Tibial artery (tissue), 4 donors: ENCODE data around the gene MAX.

ENCODE experiments used
- DNase-seq, 2 donors: peaks; one replicate each; pipeline ENCODE4 v3.0.0-alpha.2; 2019
- H3K27ac ChIP-seq, 2 donors: fragments of 200-600 bp; sonication (generic) in 1 of 2; 1 replicate in 1 of 2; 2 replicates in 1 of 2; pipeline ENCODE4 v1.5.1; 2018 to 2019; ENCODE audit warnings: mild to moderate bottlenecking in 1 of 2
- H3K27me3 ChIP-seq, 2 donors: fragments of 200-600 bp; sonication (generic) in 1 of 2; one replicate each; pipeline versions ENCODE4 v1.5.1 to v1.6.0; 2016 to 2019
- H3K36me3 ChIP-seq, 3 donors: fragments of 200-600 bp; sonication (generic) in 2 of 3; one replicate each; pipeline ENCODE4 v1.5.1; 2016 to 2019; ENCODE audit warnings: mild to moderate bottlenecking in 2 of 3
- H3K4me1 ChIP-seq, 4 donors: fragments of 200-600 bp; sonication (generic) in 2 of 4; 1 replicate in 3 of 4; 2 replicates in 1 of 4; pipeline ENCODE4 v1.5.1; 2016 to 2019
- H3K4me3 ChIP-seq, 2 donors: fragments of 200-600 bp; sonication (generic) in 1 of 2; 1 replicate in 1 of 2; 2 replicates in 1 of 2; pipeline ENCODE4 v1.5.1; 2018 to 2019; ENCODE audit warnings: mild to moderate bottlenecking in 2 of 2
- H3K9me3 ChIP-seq, 3 donors: fragments of 200-600 bp; sonication (generic) in 1 of 3; one replicate each; pipeline ENCODE4 v1.5.1; 2016 to 2019
- CTCF ChIP-seq, 2 experiments: fragments of 200-600 bp in 1 of 2; fragments of 450-650 bp in 1 of 2; IDR thresholded peaks; one replicate each; pipeline ENCODE4 v1.5.1; 2017 to 2019; ENCODE audit warnings: antibody characterized with exemption in 2 of 2, mild to moderate bottlenecking in 1 of 2, moderate library complexity in 1 of 2
- intact Hi-C: fragments of 100-400 bp; cut with DNase I; formaldehyde crosslinking; loops from one replicate; pipeline ENCODE4 v1.15.0; 2023; ENCODE audit warnings: low total_unique reads

MAX gene

GRCh38 chr14:65054471-65055085, 47.7 kb downstream of the MAX start:
- no peaks in the 10 kb centered on the region for H3K27me3 ChIP-seq
- peaks cover 0 to 39% (median 16%) of the 10 kb centered on the region in 3 donors for H3K36me3 ChIP-seq
- intact Hi-C loops = no loop called here
- H3K9me3 ChIP-seq = no peaks in the 10 kb centered on the region
- peak in 1 of 2 donors; percentile 61 for DNase-seq
- H3K4me1 ChIP-seq = no peaks in the 10 kb centered on the region
- no peak overlapping the region for H3K4me3 ChIP-seq
- no peak for TF ChIP-seq CTCF (IDR thresholded peaks at IDR 0.05)
- H3K27ac ChIP-seq = no peak overlapping the region

- no peak overlapping the region for H3K27ac ChIP-seq
- H3K4me3 ChIP-seq = no peak overlapping the region
- intact Hi-C loops = no loop called here
- no peaks in the 10 kb centered on the region for H3K4me1 ChIP-seq
- TF ChIP-seq CTCF (IDR thresholded peaks at IDR 0.05) = no peak
- H3K27me3 ChIP-seq = no peaks in the 10 kb centered on the region
- H3K36me3 ChIP-seq = peaks cover 0 to 44% (median 16%) of the 10 kb centered on the region in 3 donors
- DNase-seq = no peak
- no peaks in the 10 kb centered on the region for H3K9me3 ChIP-seq
Measured at GRCh38 chr14:65053466-65053865, 48.9 kb downstream of the MAX start.

GRCh38 chr14:65052832-65053231, 49.5 kb downstream of the MAX start:
- intact Hi-C loops = no loop called here
- no peak overlapping the region for H3K4me3 ChIP-seq
- H3K9me3 ChIP-seq = no peaks in the 10 kb centered on the region
- H3K27me3 ChIP-seq = no peaks in the 10 kb centered on the region
- H3K4me1 ChIP-seq = no peaks in the 10 kb centered on the region
- DNase-seq = no peak
- peaks cover 0 to 48% (median 16%) of the 10 kb centered on the region in 3 donors for H3K36me3 ChIP-seq
- H3K27ac ChIP-seq = no peak overlapping the region
- no peak for TF ChIP-seq CTCF (IDR thresholded peaks at IDR 0.05)

- H3K27me3 ChIP-seq = no peaks in the 10 kb centered on the region
- no peaks in the 10 kb centered on the region for H3K9me3 ChIP-seq
- no peak overlapping the region for H3K4me3 ChIP-seq
- no peaks in the 10 kb centered on the region for H3K4me1 ChIP-seq
- no peak for DNase-seq
- intact Hi-C loops = no loop called here
- peaks cover 8 to 63% (median 40%) of the 10 kb centered on the region in 3 donors for H3K36me3 ChIP-seq
- no peak for TF ChIP-seq CTCF (IDR thresholded peaks at IDR 0.05)
- no peak overlapping the region for H3K27ac ChIP-seq
Measured at GRCh38 chr14:65045709-65046108, 56.6 kb downstream of the MAX start.

GRCh38 chr14:65045006-65045405, 57.3 kb downstream of the MAX start:
- Histone ChIP-seq H3K27ac (no peak overlapping the region), H3K27me3 (no peaks in the 10 kb centered on the region), H3K4me1 (no peaks in the 10 kb centered on the region), H3K4me3 (no peak overlapping the region), H3K9me3 (no peaks in the 10 kb centered on the region), H3K36me3 (peaks cover 8 to 66% (median 42%) of the 10 kb centered on the region in 3 donors)
- intact Hi-C loops = no loop called here
- no peak for TF ChIP-seq CTCF (IDR thresholded peaks at IDR 0.05)
- no peak for DNase-seq

- no peaks in the 10 kb centered on the region for H3K4me1 ChIP-seq
- H3K4me3 ChIP-seq = no peak overlapping the region
- H3K27me3 ChIP-seq = no peaks in the 10 kb centered on the region
- intact Hi-C loops = no loop called here
- H3K27ac ChIP-seq = no peak overlapping the region
- peak in 1 of 2 donors; percentile 69 for DNase-seq
- no peak for TF ChIP-seq CTCF (IDR thresholded peaks at IDR 0.05)
- H3K36me3 ChIP-seq = peaks cover 8 to 66% (median 42%) of the 10 kb centered on the region in 3 donors
- no peaks in the 10 kb centered on the region for H3K9me3 ChIP-seq
Measured at GRCh38 chr14:65044596-65044959, 57.7 kb downstream of the MAX start.
